Thyroid gland (tissue), 4 donors: Measurements from ENCODE around the gene USP34. TPM values are rescaled to one million over a fixed set of nuclear protein-coding genes. Genes with fewer than 3 reads are reported as not detected.
"Not testable (repeated sequence)": the region's sequence is repeated elsewhere in the genome, so short reads cannot be mapped to it uniquely, and the experiment has no call there.

Experiments
- DNase-seq, 2 donors: peaks; one replicate each; pipeline ENCODE4 v3.0.0-alpha.2; 2019
- H3K27ac ChIP-seq, 3 donors: fragments of 200-600 bp; sonication (generic); 1 replicate in 2 of 3; 2 replicates in 1 of 3; pipeline ENCODE4 v1.5.1; 2016 to 2019; ENCODE audit warnings: mild to moderate bottlenecking in 1 of 3, moderate library complexity in 1 of 3
- H3K27me3 ChIP-seq: fragments of 200-600 bp; sonication (generic); one replicate; pipeline ENCODE4 v1.5.1; 2019
- H3K36me3 ChIP-seq, 2 donors: fragments of 200-600 bp; sonication (generic); one replicate each; pipeline ENCODE4 v1.5.1; 2016 to 2019
- H3K4me1 ChIP-seq, 2 donors: fragments of 200-600 bp; sonication (generic); one replicate each; pipeline ENCODE4 v1.5.1; 2017 to 2019
- H3K4me3 ChIP-seq, 3 donors: fragments of 200-600 bp; sonication (generic); replicated peaks in 1 of 3; 1 replicate in 2 of 3; 2 replicates in 1 of 3; pipeline ENCODE4 v1.5.1; 2016; ENCODE audit warnings: mild to moderate bottlenecking in 1 of 3
- H3K9me3 ChIP-seq: fragments of 200-600 bp; sonication (generic); one replicate; pipeline ENCODE4 v1.5.1; 2017
- CTCF ChIP-seq, 6 experiments: fragments of 200-600 bp in 3 of 6; fragments of 450-650 bp in 3 of 6; sonication (generic) in 3 of 6; IDR thresholded peaks; one replicate each; pipeline ENCODE4 v1.5.1; 2016 to 2019; ENCODE audit warnings: antibody characterized with exemption in 6 of 6, mild to moderate bottlenecking in 2 of 6, inconsistent platforms in 1 of 6, moderate library complexity in 1 of 6
- POLR2A ChIP-seq, 2 donors: fragments of 450-650 bp; IDR thresholded peaks; one replicate each; pipeline ENCODE4 v1.6.1; 2017; ENCODE audit warnings: antibody characterized with exemption in 2 of 2, mild to moderate bottlenecking in 2 of 2, moderate library complexity in 1 of 2
- WGBS, 2 donors: methylation state at CpG; one replicate each; pipeline ENCODE4 v1.1.5; 2017; 5-methylcytosine and 5-hydroxymethylcytosine counted together
- intact Hi-C: fragments of 100-400 bp; cut with DNase I; formaldehyde crosslinking; loops from one replicate; pipeline ENCODE4 v1.15.1; 2023
- total RNA-seq, 4 donors: library from RNA; depleted of rRNA; stranded (reverse); fragments of >200 nt; gene quantifications; one replicate each; pipeline ENCODE4 v1.2.3, GENCODE V29; 2016

Gene USP34
- total RNA-seq, 4 donors from 2014 or later, result 171 to 271 (median 231) TPM

DNA sequence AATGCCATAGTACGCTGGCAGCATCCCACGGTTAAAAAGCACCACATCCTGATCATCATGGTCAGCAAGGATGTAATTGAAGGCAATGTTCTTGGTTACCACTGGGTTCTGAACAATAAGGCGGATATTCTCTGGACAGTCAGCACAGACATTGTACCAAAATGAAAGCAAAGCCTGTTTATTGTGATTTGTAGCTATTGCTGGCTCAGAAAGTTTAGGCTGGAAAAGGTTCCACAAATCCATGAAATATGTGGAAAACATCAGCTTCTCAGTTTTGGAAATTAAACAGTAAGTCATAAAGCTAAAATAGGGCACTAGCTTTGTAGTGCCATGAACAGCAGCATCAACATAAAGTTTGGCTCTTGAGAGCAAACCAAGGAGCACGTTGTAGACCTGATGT lies 256.7 kb downstream of the USP34 start:
- no peak for DNase-seq
- Histone ChIP-seq H3K27me3 (no peaks in the 10 kb centered on the region), H3K36me3 (peaks cover 6 to 9% of the 10 kb centered on the region in 2 donors), H3K27ac (no peak overlapping the region), H3K9me3 (no peaks in the 10 kb centered on the region), H3K4me1 (peaks cover 0 to 7% of the 10 kb centered on the region in 2 donors), H3K4me3 (no peak overlapping the region)
- TF ChIP-seq POLR2A (IDR thresholded peaks at IDR 0.05), result no peak
- no peak for TF ChIP-seq CTCF (IDR thresholded peaks at IDR 0.05)
- intact Hi-C loops, result no loop called here
- WGBS, 2 donors, result 94 to 98% methylated on average over 4 of the region's 4 CpGs

- WGBS, 2 donors, result 94 to 97% methylated on average over 5 of the region's 5 CpGs
- Histone ChIP-seq H3K27ac (no peak overlapping the region), H3K27me3 (no peaks in the 10 kb centered on the region), H3K4me3 (no peak overlapping the region), H3K4me1 (no peaks in the 10 kb centered on the region), H3K9me3 (no peaks in the 10 kb centered on the region), H3K36me3 (peaks cover 17 to 31% of the 10 kb centered on the region in 2 donors)
- no peak for DNase-seq
- intact Hi-C loops, result no loop called here
- TF ChIP-seq POLR2A (IDR thresholded peaks at IDR 0.05) (no peak), CTCF (IDR thresholded peaks at IDR 0.05) (no peak)
Measured at GRCh38 chr2:61210332-61210981, 260.4 kb downstream of the USP34 start.

GRCh38 chr2:61205132-61205531 lies 265.8 kb downstream of the USP34 start:
- no peak overlapping the region for H3K27ac ChIP-seq
- intact Hi-C loops, result no loop called here
- no peak for DNase-seq
- H3K9me3 ChIP-seq, result no peaks in the 10 kb centered on the region
- 95 to 96% methylated on average over 7 of the region's 7 CpGs for WGBS, 2 donors
- no peaks in the 10 kb centered on the region for H3K4me1 ChIP-seq
- H3K4me3 ChIP-seq, result no peak overlapping the region
- peaks cover 34 to 37% of the 10 kb centered on the region in 2 donors for H3K36me3 ChIP-seq
- TF ChIP-seq CTCF (IDR thresholded peaks at IDR 0.05) (no peak), POLR2A (IDR thresholded peaks at IDR 0.05) (no peak)
- no peaks in the 10 kb centered on the region for H3K27me3 ChIP-seq

GRCh38 chr2:61196671-61197070 lies 274.2 kb downstream of the USP34 start:
- Histone ChIP-seq H3K9me3 (no peaks in the 10 kb centered on the region), H3K27ac (no peak overlapping the region), H3K36me3 (no peaks in the 10 kb centered on the region), H3K4me3 (no peak overlapping the region), H3K27me3 (no peaks in the 10 kb centered on the region), H3K4me1 (peaks cover 9 to 13% of the 10 kb centered on the region in 2 donors)
- 92 to 96% methylated on average over 7 of the region's 7 CpGs for WGBS, 2 donors
- intact Hi-C loops, result no loop called here
- TF ChIP-seq CTCF (IDR thresholded peaks at IDR 0.05) (no peak), POLR2A (IDR thresholded peaks at IDR 0.05) (no peak)
- DNase-seq, result no peak

DNA sequence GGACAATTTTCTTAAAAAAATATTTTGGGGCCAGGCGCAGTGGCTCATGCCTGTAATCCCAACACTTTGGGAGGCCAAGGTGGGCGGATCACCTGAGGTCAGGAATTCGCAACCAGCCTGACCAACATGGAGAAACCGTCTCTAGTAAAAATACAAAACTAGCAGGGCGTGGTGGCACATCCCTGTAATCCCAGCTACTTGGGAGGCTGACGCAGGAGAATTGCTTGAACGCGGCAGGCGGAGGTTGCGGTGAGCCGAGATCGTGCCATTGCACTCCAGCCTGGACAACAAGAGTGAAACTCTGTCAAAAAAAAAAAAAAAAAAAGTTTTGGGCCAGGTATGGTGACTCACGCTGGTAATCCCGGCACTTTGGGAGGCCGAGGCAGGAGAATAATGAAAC lies 276.2 kb downstream of the USP34 start:
- H3K9me3 ChIP-seq, H3K36me3 ChIP-seq, DNase-seq, intact Hi-C loops, H3K27me3 ChIP-seq, H3K27ac ChIP-seq, H3K4me3 ChIP-seq: not testable (repeated sequence)
- H3K4me1 ChIP-seq, result peaks cover 9 to 13% of the 10 kb centered on the region in 2 donors
- WGBS, 2 donors, result 87 to 91% methylated on average over 15 of the region's 15 CpGs
